GM06990 (cell line): ENCODE data around the gene RASAL1.

Experiments used
- DNase-seq: peaks from one replicate; pipeline ENCODE4 v3.0.0-alpha.2; 2011; ENCODE audit not compliant: insufficient read length; ENCODE audit errors: extremely low read depth
- H3K27me3 ChIP-seq: replicated peaks from 2 replicates; pipeline ENCODE4 v1.6.0; 2011; ENCODE audit warnings: low read length; ENCODE audit not compliant: control insufficient read depth, insufficient read depth
- H3K36me3 ChIP-seq: 2 replicates; pipeline ENCODE4 v1.5.1; 2011; ENCODE audit warnings: low read length; ENCODE audit not compliant: control insufficient read depth, insufficient read depth
- H3K4me3 ChIP-seq: replicated peaks from 2 replicates; pipeline ENCODE4 v1.5.1; 2011; ENCODE audit warnings: low read depth, mild to moderate bottlenecking, control low read depth, low read length
- TF ChIP-seq, protein P1 (sequence below): IDR thresholded peaks from 2 replicates; pipeline ENCODE4 v1.5.1; 2011; ENCODE audit warnings: low read length, control low read depth, mild to moderate bottlenecking, inconsistent platforms; ENCODE audit not compliant: insufficient read depth, poor library complexity, severe bottlenecking

RASAL1 gene

DNA sequence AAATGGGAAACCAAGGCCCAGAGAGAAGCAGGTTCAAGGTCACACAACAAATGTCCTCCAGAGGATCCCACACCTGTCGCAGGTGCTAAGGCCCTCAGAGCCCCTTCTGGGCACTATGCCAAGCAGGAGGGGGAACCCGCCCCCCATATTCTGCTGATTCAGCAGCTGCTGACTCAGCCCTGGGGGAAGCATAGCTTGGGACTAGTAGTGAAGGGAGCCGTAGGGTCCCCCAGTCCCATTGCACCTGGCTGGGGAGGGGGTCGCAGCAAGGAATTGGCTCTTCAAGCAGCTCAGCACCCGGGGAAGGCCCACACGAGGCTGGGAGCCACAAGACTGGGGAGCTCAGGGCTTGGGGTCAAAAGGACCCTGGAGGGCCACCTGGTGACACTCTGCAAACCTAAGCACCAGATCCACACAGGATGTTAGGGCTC, 1.0 kb downstream of the RASAL1 start:
- TF ChIP-seq, protein P1, sequence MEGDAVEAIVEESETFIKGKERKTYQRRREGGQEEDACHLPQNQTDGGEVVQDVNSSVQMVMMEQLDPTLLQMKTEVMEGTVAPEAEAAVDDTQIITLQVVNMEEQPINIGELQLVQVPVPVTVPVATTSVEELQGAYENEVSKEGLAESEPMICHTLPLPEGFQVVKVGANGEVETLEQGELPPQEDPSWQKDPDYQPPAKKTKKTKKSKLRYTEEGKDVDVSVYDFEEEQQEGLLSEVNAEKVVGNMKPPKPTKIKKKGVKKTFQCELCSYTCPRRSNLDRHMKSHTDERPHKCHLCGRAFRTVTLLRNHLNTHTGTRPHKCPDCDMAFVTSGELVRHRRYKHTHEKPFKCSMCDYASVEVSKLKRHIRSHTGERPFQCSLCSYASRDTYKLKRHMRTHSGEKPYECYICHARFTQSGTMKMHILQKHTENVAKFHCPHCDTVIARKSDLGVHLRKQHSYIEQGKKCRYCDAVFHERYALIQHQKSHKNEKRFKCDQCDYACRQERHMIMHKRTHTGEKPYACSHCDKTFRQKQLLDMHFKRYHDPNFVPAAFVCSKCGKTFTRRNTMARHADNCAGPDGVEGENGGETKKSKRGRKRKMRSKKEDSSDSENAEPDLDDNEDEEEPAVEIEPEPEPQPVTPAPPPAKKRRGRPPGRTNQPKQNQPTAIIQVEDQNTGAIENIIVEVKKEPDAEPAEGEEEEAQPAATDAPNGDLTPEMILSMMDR: no peak
- no peak overlapping the region for H3K4me3 ChIP-seq
- no peaks in the 10 kb centered on the region for H3K36me3 ChIP-seq
- no peak for DNase-seq
- H3K27me3 ChIP-seq: peaks cover 1% of the 10 kb centered on the region; the same call in 1 of the 2 replicates

DNA sequence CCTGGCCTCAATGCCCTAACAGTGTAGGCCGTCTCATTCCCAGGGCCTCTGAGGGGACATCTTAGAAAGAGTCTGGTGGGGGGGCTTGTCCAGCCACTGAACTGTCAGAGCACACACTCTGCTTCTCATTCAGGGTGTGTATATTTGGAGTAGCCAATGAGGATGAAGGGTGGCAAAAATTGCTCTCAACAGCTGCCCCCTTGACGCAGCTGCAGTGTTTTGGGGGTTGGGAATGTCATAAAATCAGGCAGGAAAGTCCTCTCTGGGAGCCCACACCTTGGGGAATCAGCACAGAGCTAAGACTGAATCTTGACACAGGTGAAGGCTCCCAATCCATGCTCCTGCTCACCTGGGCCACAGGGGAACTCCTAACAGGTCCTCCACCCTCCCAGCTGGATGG, 1.5 kb downstream of the RASAL1 start:
- no peak overlapping the region for H3K4me3 ChIP-seq
- peaks cover 1% of the 10 kb centered on the region; the same call in 1 of the 2 replicates for H3K27me3 ChIP-seq
- H3K36me3 ChIP-seq: no peaks in the 10 kb centered on the region
- DNase-seq: no peak
- TF ChIP-seq, protein P1: no peak

DNA sequence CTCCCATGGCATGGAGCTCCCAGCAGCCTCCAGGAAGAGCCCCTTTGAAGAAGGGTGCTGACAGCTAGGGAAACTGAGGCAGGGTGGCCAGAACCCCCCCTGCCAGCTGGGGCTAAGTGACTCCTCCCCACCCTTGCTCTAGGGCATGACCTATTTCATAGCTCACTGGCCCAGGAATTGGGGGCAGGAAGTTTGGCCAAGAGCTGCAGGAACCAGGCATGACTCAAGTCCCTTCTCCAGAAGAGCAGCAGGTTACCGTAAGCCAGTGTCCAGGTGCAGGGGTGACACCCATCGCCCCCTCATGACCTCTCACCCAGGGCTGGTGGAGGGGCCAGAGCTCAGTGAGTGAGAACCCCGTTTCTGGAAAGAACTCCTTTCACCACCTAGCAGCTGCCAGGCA, 1.9 kb downstream of the RASAL1 start:
- Histone ChIP-seq H3K27me3 (peaks cover 1% of the 10 kb centered on the region; the same call in 1 of the 2 replicates), H3K4me3 (no peak overlapping the region), H3K36me3 (no peaks in the 10 kb centered on the region)
- TF ChIP-seq, protein P1: no peak
- DNase-seq: no peak

DNA sequence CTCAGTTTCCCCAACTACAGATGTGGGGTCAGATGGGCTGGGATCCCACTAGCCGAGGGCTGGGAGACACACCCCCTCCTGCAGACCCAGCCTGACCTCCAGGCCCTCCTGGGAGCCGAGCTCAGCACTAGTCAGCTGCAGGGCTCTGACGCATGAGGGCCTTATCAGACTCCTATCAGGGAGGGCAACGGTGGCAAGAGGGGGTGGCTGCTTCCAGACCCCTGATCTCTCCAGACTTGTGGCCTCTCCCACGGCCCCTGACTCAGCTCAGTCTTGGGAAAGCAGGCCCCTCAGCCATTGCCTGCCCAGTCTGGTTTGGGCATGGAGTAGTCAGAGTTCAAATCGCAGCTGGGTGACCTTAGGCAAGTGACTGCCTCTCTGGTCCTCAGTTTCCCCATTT, 2.5 kb downstream of the RASAL1 start:
- H3K27me3 ChIP-seq: peaks cover 1% of the 10 kb centered on the region; the same call in 1 of the 2 replicates
- H3K36me3 ChIP-seq: no peaks in the 10 kb centered on the region
- no peak overlapping the region for H3K4me3 ChIP-seq
- TF ChIP-seq, protein P1: no peak
- no peak for DNase-seq

DNA sequence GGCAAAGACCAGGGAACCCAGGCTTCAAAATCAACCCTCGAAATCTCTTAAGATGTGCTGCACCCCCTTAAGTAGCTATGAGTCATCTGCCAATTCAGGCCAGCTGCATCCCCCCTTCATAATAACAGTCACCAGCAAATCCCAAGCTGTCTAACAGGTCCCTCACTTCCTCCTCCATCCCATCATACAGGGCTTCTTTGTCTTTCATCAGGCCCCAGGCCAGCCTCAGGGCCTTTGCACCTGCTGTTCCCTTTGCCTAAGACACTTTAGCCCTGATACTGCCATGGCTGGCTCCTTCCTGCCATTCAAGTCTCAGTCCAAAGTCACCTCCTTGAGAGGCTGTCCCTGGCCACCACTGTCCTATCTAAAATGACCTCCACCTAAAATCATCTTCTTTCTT, 4.0 kb downstream of the RASAL1 start:
- DNase-seq: no peak
- H3K36me3 ChIP-seq: no peaks in the 10 kb centered on the region
- TF ChIP-seq, protein P1: no peak
- no peak overlapping the region for H3K4me3 ChIP-seq
- H3K27me3 ChIP-seq: peaks cover 3% of the 10 kb centered on the region
